HG02973 (cell line): ENCODE measurements around the gene ALPL.
"Not testable (repeated sequence)": the region's sequence is repeated elsewhere in the genome, so short reads cannot be mapped to it uniquely, and the experiment has no call there.

Experiments used
- ATAC-seq: cut with Tn5 transposase; IDR thresholded peaks from one replicate; pipeline ENCODE4 v1.9.1; 2021; ENCODE audit warnings: moderate library complexity; ENCODE audit not compliant: unreplicated experiment

Gene ALPL

DNA sequence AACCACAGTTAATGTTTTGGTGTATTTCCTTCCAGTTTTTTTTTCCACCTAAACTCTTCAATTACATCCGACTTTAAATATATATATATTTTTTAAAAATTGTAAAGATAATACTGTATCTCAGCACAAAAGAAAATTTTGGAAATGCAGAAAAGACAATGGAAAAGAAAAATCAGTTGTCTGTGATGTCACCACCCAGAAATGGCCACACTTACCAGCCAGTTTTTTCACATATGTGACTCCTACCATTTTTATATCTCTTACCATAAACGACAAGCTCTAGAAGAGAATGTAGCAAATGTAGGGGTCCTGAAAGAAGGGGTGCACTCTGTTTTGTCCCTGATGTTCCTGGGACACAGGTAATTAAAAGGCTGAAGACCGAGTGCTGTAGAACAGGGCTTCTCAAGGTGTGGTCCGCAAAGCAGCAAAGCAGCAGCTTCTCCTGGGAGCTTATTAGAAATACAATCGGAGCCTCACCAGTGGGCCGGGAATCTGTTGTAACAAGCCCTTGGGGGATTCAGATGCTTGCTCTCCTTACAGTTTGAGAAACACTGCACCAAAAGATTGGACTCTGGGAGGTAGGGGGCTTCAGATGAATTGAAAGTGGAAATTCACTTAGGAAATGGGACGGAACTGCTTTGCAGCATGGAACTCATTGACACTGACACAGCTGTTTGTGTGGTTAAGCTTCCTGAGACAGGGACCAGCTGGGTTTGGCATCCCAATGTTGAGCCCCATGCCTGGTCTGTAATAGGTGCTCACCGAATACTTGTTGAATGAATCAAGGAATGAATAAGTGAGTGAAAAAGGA lies 44.1 kb downstream of the ALPL start:
- ATAC-seq: no peak

DNA sequence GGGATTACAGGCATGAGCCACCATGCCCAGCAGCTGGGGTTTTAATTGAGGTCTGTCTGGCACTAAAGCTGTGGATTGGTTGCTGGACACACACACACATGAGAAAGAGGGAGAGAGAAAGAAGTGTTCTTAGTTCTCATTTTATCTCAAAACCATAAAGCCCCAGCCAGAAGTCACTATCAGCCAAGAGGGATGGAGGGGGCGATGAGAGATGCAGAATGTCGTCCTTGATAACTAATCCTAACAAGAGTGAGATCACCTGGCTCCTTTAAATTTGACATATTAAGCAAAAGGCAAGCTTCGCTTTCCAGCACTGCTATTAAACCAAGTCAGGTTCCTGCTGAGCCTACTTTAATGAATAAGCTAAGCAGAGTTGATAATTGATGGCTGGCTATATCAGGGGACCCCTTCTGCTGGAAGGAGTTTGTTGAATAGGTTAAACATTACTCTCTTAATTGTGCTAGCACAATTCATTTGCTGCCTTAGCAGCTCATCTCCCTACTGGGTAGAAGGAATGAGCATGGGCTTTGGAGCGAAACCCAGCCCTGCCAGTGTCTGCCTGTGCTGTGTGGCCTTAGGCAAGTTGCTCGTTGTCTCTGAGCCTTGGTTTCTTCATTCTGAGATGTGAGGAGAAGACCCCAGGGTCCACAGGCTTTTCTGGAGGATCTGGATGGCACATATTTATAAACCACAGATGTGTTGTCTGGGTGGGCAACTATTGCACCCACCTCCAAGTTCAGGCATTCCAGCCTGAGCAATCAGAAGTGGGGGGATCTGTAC lies 50.8 kb downstream of the ALPL start:
- no peak for ATAC-seq

DNA sequence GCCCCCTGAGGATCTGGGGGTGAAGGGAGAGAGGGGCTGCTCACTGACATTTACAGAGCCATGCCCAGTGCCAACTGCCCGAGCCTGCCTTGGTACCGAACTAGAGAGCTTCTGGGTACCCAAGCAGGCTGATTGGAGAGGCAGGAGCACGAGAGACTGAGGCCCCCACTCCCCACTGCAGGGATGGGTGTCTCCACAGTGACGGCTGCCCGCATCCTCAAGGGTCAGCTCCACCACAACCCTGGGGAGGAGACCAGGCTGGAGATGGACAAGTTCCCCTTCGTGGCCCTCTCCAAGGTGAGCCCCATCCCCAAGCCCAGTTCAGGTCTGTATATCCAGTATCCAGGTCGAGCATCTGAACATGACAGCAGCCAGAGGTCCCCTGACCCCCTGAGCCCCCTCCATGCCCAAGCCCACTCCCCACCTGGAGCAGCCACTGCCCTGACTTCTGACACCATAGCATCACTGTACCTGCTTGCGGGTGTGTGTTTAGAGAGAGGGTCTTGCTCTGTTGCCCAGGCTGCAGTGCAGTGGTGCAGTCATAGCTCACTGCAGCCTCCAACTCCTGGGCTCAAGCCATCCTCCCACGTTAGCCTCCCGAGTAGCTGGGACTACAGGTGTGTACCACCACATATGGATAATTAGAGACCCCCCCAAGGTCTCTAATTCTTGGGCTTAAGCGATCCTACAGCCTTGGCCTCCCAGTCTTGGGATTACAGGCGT lies 51.9 kb downstream of the ALPL start:
- ATAC-seq: no peak

DNA sequence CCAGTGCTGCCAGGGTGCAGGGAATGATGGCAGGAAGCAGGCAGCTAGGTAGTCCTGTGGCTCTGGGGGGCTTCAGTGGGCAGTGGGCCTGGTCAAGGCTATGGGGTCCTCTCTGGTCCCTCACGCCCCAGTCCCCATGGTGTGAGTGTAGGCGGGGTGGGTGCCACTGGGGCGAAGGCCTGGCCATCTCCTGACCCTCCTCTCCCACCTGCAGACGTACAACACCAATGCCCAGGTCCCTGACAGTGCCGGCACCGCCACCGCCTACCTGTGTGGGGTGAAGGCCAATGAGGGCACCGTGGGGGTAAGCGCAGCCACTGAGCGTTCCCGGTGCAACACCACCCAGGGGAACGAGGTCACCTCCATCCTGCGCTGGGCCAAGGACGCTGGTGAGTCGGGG lies 53.7 kb downstream of the ALPL start:
- ATAC-seq: no peak

DNA sequence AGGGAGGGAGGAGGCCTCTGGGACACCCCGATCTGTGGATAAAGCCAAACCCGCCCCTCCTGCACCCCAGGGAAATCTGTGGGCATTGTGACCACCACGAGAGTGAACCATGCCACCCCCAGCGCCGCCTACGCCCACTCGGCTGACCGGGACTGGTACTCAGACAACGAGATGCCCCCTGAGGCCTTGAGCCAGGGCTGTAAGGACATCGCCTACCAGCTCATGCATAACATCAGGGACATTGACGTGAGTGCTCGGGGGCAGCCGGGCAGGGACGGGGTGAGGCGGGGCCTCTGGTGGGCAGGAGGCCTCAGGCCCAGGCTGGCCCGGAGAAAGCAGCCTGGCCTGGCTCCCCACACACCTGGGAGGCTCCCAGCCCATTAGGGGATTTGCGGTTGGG lies 54.7 kb downstream of the ALPL start:
- no peak for ATAC-seq

DNA sequence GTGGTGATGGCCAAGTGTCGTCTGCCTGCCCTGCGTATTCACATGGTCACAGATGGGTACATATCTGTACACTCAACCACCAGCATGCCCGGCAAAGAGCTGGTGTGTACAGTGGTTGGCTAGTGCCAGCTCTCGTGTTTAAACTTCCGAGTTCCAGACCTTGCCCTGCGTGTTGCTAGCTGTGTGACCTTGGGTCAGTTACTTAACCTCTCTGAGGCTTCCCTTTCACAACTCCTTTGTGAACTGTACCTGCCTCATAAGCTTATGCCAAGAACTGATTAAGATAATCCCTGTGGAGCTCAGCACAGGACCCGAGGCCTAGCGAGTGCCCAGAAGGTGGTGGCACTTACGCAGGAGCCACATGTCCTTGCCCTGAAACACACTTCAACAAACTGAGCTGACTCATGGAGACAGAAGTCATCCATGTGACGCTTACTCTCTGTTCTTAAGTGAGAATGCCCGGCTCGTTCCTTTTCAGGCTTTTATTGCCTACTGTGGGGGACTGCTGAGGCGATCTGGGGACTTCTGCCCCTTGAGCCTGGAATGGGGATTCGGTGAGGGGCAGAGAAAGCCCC lies 55.4 kb downstream of the ALPL start:
- ATAC-seq: no peak

DNA sequence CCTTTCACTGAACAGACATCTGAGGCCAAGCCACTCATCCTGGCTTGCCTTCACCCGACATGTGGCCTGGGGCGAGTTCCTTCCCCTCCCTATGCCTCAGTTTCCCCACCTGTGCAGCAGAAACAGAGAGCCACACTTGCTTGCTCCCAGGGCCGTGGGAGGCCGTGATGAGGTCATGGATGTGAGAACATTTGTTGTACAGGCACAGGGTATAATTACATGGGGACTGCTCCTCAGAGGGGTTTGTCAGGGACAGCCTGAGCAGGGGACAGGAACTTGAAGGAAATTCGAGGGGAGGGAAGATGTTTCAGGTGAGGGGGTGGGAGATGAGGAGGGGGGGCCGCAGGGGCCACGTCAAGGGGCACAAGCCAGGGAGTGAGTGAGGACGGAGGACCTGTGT lies 56.1 kb downstream of the ALPL start:
- ATAC-seq: no peak

DNA sequence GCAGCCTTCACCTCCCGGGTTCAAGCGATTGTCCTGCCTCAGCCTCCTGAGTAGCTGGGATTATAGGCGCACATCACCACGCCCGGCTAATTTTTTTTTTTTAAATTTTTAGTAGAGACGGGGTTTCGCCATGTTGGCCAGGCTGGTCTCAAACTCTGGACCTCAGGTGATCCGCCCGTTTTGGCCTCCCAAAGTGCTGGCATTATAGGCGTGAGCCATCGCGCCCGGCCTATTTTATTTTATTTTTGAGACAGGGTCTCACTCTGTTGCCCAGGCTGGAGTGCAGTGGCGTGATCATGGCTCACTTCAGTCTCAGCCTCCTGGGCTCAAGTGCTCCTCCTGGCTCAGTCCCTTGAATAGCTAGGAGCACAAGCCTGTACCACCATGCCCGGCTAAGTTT lies 57.1 kb downstream of the ALPL start:
- not testable (repeated sequence) for ATAC-seq

DNA sequence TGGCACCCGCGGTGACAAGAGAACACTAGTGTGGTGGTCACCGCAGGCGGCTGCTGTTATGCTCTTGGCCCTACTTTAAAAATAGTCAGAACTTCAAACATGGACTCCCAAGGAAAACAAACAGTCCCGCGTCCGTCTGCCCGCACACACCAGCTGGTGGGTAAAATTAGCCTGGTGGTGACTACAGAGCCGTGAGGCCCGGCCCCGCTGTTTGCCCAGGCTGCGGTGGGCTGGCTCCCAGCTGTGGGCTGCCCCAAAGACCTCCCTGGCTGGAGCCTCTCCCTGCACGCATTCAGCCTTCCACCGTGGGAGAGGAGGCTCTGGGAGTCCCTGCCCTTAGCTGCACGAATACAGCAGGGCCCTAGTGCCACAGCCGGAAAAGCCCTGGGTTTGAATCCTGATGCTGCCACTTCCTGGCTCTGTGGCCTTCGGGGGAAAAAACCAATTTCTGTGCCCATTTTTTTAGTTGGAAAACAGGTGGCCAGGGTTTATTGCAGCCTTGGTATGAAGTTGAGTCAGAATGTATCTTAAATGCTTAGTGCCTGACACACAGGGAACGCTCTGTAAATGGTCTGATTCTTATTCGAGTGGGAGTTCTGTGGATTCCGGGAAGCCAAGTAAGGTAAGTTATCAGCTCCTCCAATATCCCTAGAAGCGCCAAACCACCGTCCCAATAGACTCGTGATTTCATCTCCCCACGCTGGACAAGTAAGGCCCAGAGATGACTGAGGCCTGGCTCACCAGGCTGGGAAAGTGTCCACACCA lies 58.2 kb downstream of the ALPL start:
- ATAC-seq: no peak

DNA sequence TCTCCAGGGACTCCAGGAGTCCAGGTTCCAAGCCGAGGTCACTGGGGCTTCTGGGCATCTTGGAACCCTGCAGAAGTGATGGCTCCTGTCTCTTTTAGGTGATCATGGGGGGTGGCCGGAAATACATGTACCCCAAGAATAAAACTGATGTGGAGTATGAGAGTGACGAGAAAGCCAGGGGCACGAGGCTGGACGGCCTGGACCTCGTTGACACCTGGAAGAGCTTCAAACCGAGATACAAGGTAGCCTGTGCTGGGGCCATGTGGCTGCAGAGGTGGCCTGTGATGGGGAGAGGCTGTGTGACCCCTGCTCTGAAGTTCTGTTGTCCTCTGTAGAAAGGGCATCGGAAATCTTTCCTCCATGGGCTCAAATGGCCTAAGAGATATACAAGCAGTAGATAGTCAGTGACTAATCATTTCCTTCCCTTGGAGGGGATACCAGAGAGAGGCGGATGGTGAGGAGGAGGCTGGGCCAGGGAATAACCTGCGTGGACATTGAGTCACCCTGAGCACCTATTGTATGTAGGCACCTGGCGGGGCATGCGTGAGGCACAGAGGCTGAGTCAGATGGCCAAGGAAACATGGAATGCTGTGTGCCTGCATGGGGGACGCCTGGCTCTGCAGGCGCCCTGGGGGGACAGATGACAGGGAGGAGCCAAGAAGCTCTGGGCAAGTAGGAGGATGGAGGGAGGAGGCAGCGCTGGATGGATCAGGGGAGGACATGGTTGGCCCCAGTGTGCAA lies 59.0 kb downstream of the ALPL start:
- ATAC-seq: no peak

DNA sequence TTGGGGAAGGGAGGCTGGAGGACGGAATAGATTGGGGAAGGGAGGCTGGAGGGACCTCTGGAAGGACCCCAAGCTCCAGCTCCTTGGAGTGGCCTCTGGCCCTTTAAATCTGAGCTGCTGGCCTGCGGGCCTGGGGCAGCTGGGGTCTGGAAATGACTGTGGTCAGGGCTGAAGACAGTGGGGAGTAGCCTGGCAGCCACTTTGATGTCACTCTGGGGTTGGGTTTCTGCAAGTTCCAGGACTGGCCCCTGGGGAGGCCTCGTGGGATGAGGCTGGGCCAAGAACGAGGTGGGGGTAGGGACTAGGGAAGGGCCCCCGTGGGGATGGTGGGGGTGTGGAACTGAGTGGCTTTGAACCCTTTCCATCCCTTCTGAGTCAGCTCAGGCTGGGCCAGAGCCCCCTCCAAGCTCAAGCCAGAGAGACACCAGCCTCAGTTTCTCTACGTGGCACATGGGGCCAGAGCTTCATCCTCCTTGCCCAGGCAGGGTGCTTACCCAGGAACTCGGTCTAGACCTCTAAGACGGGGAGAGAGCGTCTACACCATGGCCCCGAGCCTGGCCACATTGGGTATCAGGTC lies 59.7 kb downstream of the ALPL start:
- ATAC-seq: no peak

DNA sequence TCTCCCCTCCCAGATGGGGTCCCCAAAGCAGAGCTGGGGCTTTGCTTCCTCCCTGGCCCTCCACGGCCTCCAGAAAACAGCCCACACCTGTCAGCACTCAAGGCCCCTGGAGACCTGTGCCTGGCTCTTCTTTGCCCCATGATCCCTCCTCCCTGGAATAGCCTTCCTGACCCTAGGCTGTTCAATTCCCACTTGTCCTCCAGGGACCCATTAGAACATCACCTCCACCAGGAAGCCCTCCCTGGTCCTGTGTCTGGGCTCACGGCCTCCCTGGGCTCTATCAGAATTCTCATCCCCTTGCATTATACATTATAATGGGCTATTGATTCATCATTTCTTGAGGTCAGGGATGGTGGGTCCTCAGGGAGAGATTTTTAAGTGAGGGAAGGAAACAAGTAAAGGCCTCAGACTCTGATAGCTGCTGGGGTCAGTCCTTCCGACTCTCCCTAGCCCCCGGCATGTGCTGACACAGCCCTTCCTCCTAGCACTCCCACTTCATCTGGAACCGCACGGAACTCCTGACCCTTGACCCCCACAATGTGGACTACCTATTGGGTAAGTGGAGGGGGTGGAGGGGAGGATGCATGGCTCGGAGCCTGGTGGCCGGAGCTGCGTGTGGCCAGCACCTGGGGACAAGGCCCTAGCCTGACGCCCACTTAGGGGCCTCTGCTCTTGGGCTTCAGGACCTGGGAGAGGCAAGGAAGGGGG lies 60.8 kb downstream of the ALPL start:
- no peak for ATAC-seq

DNA sequence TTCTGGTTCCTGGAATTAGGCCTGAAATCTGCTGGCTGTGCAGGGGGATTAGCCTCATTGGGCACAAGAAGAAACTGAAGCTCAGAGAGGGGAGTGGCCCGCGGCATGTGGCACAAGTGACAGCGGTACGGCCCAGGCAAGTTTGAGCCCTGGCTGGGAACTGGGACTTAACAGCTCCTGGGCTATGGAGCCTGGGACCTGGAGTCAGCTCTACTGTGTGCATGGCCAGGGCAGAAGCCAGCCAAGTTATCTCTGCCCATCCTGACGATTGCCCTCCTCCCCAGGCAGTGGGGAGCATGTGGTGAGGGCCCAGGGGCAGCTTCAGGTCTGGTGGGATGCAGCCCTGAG lies 61.3 kb downstream of the ALPL start:
- ATAC-seq: no peak

DNA sequence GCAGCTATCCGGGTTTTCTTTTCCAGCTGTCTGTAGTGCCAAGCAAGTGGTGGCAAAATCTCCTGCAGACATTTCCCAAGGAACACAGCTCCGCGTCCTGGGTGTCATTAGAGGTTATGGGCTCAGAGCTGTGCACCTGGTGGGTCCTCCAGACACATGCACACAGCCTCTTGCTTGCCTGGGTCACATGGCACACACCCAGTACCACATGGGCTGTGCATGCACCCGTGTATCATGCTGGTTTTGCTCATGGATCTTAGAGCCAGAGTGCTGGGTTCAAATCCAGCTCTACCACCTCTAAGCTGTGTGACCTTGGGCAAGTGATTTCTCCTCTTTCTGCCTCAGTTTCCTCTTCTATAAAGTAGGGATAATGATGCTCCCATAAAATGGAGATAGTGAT lies 61.7 kb downstream of the ALPL start:
- no peak for ATAC-seq

DNA sequence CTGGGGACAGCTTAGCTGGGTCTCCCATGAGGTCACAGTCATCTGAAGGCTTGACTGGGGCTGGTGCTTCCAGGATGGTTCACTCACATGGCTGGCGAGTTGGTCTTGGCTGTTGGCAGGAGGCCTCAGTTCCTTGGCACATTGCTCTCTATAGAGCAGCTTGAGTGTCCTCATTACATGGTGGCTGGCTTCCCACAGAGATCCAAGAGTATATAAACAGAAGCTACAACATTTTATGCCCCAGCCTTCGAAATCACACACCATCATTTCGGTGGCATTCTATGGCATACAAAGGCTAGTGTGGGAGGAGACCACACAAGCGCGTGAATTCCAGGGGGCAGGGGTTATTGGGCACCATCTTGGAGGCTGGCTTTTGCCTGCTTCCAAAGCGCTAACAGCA lies 63.0 kb downstream of the ALPL start:
- no peak for ATAC-seq

DNA sequence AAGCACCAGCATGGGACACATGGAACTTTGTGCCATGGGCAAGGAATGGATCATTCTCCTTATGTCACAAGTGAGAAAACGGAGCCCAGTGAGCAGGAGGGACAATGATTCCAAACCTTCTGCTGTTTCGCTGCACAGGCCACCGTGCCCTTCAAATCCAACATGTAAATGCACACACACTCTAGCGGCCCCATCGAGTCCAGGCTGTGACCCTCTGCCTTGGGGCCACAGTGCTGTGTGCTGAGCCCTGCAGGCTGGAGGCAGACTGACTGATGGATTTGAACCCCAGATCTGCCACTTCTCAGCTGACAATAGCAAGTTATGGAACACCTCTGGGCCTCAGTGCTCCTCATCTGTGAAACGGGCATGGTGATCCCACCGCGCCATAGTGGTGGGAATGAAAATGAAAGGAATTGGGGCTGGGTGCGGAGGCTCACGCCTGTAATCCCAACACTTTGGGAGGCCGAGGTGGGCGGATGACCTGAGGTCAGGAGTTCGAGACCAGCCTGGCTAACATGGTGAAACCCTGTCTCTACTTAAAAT lies 63.6 kb downstream of the ALPL start:
- ATAC-seq: no peak

DNA sequence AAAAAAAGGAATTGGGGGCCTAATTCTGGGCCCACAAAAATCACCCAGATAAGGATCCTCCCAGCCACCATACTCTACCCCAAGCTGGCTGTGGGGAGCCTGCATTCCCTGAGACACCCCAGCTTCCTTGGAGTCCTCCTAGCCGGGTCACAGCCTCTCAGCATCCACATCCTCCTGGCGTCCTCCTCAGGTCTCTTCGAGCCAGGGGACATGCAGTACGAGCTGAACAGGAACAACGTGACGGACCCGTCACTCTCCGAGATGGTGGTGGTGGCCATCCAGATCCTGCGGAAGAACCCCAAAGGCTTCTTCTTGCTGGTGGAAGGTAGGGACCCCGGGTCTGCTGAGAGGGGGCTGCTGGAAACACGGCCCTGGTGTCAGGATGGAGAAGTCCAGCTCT lies 64.3 kb downstream of the ALPL start:
- no peak for ATAC-seq

DNA sequence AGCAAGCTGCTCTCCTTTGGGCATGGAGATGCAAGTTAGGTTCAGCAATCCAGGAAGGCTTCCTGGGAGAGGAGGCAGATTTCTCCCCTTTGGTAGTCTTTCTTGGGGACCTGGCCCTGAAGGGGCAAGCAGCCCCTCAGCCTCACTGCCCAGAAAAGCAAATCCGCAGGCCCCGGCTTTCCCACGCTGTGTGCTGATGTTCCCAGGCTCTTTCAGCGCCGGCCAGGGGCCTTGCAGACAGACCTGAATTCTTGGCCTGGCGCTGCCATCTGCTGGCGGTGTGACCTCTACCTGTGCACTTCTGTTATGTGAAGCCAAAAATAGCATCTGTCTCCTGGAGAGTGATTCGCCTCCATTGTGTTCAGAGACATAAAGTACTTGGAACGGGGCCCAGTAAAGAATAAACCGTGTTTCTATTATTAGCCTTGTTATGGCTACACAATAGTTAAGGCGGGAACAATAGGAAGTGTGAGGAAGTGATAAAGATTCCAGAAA lies 64.8 kb downstream of the ALPL start:
- no peak for ATAC-seq
